ENCODE measurements around the gene CRIM1. TPM values are rescaled to one million over a fixed set of nuclear protein-coding genes. Genes with fewer than 3 reads are reported as not detected.

CRIM1 gene
- total RNA-seq, 4 donors from 2014 or later, result 140 to 429 (median 201) TPM

DNA sequence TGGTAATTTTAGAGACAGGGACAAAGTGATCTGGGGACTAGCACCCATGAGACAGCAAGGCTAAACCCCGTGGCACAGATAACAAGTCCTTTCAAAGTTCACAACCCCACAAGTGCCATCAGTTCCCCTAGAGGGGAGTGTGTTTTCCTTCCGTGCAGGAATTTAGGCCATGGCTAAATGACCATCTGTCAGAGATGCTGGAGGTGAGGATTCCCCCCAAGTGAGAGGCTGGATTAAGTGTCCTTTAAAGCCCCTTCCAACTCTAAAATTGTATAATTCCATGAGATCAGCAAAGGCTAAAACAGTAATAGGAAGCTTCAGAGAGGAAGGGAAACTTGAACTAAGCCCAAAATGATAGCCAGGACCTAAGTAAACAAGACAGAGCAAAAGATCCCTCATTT lies 233.7 kb downstream of the CRIM1 start:
- Histone ChIP-seq H3K36me3 (peaks cover 0 to 38% (median 19%) of the 10 kb centered on the region in 4 donors), H3K4me3 (no peak overlapping the region), H3K4me1 (peaks cover 5 to 39% (median 32%) of the 10 kb centered on the region in 4 donors), H3K27ac (replicated peaks in 1 of 4) (peak overlapping the region in 1 of 4 donors; percentile 16), H3K9me3 (no peaks in the 10 kb centered on the region), H3K27me3 (no peaks in the 10 kb centered on the region)
- WGBS, result 43% methylated on average over 2 of the region's 2 CpGs
- intact Hi-C loops (cut with DNase I), result no loop called here
- no peak for TF ChIP-seq POLR2A (IDR thresholded peaks at IDR 0.05; ENCODE audit: low read depth)
- no peak for TF ChIP-seq POLR2AphosphoS5 (IDR thresholded peaks at IDR 0.05)
- no peak for TF ChIP-seq EP300 (IDR thresholded peaks at IDR 0.05)
- TF ChIP-seq, protein P1, sequence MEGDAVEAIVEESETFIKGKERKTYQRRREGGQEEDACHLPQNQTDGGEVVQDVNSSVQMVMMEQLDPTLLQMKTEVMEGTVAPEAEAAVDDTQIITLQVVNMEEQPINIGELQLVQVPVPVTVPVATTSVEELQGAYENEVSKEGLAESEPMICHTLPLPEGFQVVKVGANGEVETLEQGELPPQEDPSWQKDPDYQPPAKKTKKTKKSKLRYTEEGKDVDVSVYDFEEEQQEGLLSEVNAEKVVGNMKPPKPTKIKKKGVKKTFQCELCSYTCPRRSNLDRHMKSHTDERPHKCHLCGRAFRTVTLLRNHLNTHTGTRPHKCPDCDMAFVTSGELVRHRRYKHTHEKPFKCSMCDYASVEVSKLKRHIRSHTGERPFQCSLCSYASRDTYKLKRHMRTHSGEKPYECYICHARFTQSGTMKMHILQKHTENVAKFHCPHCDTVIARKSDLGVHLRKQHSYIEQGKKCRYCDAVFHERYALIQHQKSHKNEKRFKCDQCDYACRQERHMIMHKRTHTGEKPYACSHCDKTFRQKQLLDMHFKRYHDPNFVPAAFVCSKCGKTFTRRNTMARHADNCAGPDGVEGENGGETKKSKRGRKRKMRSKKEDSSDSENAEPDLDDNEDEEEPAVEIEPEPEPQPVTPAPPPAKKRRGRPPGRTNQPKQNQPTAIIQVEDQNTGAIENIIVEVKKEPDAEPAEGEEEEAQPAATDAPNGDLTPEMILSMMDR (IDR thresholded peaks at IDR 0.05), result no peak
- no peak for DNase-seq (ENCODE audit: extremely low spot score)

GRCh38 chr2:36594849-36595248 lies 239.3 kb downstream of the CRIM1 start:
- H3K27me3 ChIP-seq, result no peaks in the 10 kb centered on the region
- H3K4me3 ChIP-seq, result no peak overlapping the region
- H3K9me3 ChIP-seq, result no peaks in the 10 kb centered on the region
- no peak for DNase-seq (ENCODE audit: extremely low spot score)
- no peak overlapping the region for H3K27ac ChIP-seq (replicated peaks in 1 of 4)
- peaks cover 15 to 56% (median 49%) of the 10 kb centered on the region in 4 donors for H3K4me1 ChIP-seq
- intact Hi-C loops (cut with DNase I), result no loop called here
- WGBS, result 78% methylated on average over 6 of the region's 6 CpGs
- TF ChIP-seq EP300 (IDR thresholded peaks at IDR 0.05) (no peak), POLR2AphosphoS5 (IDR thresholded peaks at IDR 0.05) (no peak), POLR2A (IDR thresholded peaks at IDR 0.05; ENCODE audit: low read depth) (no peak)
- TF ChIP-seq, protein P1 (IDR thresholded peaks at IDR 0.05), result no peak
- peaks cover 0 to 10% (median 0%) of the 10 kb centered on the region in 4 donors for H3K36me3 ChIP-seq

DNA sequence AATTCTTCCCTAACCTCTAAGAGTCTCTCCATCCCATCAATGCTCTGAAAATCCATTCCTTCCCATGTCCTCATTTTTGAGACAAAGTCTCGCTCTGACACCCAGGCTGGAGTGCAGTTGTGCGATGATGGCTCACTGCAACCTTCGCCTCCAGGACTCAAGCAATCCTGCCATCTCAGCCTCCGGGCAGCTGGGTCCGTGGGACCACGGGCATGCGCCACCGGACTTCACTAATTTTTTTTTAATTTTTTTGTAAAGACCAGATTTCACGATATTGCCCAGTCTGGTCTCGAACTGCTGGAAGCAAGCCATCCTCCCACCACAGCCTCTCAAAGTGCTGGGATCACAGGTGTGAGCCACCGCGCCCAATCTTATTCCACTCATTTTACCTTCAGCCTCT lies 240.8 kb downstream of the CRIM1 start:
- 96% methylated on average over 12 of the region's 12 CpGs for WGBS
- TF ChIP-seq EP300 (IDR thresholded peaks at IDR 0.05) (no peak), POLR2AphosphoS5 (IDR thresholded peaks at IDR 0.05) (no peak), POLR2A (IDR thresholded peaks at IDR 0.05; ENCODE audit: low read depth) (no peak)
- TF ChIP-seq, protein P1 (IDR thresholded peaks at IDR 0.05), result no peak
- peak overlapping the region; percentile 87 to 100 (median 99) for H3K4me3 ChIP-seq
- no peak for DNase-seq (ENCODE audit: extremely low spot score)
- H3K27ac ChIP-seq (replicated peaks in 1 of 4), result no peak overlapping the region
- intact Hi-C loops (cut with DNase I), result no loop called here
- H3K9me3 ChIP-seq, result no peaks in the 10 kb centered on the region
- no peaks in the 10 kb centered on the region for H3K27me3 ChIP-seq
- peaks cover 15 to 42% (median 34%) of the 10 kb centered on the region in 4 donors for H3K4me1 ChIP-seq
- H3K36me3 ChIP-seq, result no peaks in the 10 kb centered on the region

DNA sequence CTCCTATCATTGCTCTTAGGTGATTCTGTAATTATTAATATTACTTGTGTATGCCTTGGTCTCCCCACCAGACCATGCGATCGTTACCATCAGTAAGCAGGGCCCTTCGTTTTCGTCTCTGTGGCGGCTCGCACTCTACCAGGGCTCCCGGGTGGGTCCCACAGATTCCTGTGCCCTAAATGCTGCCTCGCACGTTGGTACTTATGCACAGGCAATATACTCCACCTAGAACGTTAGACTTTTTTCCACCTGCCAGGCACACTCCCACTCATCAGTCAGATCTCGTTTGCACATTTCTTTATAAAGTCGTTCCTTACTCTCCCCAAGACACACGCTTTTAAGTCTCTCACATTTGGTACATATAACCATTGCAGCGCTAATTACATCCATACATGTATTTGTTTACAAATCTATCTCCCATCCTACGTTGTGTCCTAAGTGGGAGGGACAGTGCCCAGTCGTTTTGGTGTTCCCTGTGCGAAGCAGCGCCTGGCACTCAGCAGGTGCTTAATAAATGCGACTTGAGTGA lies 241.5 kb downstream of the CRIM1 start:
- H3K4me3 ChIP-seq, result peak overlapping the region; percentile 87 to 100 (median 99)
- no peak for DNase-seq (ENCODE audit: extremely low spot score)
- no peaks in the 10 kb centered on the region for H3K9me3 ChIP-seq
- no peaks in the 10 kb centered on the region for H3K27me3 ChIP-seq
- WGBS, result 31% methylated on average over 19 of the region's 19 CpGs
- intact Hi-C loops (cut with DNase I), result no loop called here
- no peak for TF ChIP-seq POLR2AphosphoS5 (IDR thresholded peaks at IDR 0.05)
- no peak for TF ChIP-seq EP300 (IDR thresholded peaks at IDR 0.05)
- TF ChIP-seq, protein P1 (IDR thresholded peaks at IDR 0.05), result no peak
- no peak for TF ChIP-seq POLR2A (IDR thresholded peaks at IDR 0.05; ENCODE audit: low read depth)
- H3K27ac ChIP-seq (replicated peaks in 1 of 4), result peak overlapping the region; percentile 93 to 98 (median 97)
- peaks cover 15 to 38% (median 31%) of the 10 kb centered on the region in 4 donors for H3K4me1 ChIP-seq
- H3K36me3 ChIP-seq, result no peaks in the 10 kb centered on the region
